Esophagus muscularis mucosa (tissue), 4 donors: ENCODE data around the gene PMVK. TPM values are rescaled to one million over a fixed set of nuclear protein-coding genes. Genes with fewer than 3 reads are reported as not detected.

ENCODE experiments used
- DNase-seq: peaks from one replicate; pipeline ENCODE4 v3.0.0-alpha.2; 2017; ENCODE audit errors: extremely low spot score
- H3K27ac ChIP-seq, 4 donors: fragments of 200-600 bp; sonication (generic); replicated peaks in 1 of 4; 1 replicate in 3 of 4; 2 replicates in 1 of 4; pipeline ENCODE4 v1.5.1; 2016 to 2019; ENCODE audit warnings: mild to moderate bottlenecking in 1 of 4
- H3K27me3 ChIP-seq, 4 donors: fragments of 200-600 bp; sonication (generic); one replicate each; pipeline versions ENCODE4 v1.5.1 to v1.6.0; 2016 to 2019
- H3K36me3 ChIP-seq, 4 donors: fragments of 200-600 bp; sonication (generic); one replicate each; pipeline ENCODE4 v1.5.1; 2016 to 2019
- H3K4me1 ChIP-seq, 4 donors: fragments of 200-600 bp; sonication (generic); one replicate each; pipeline ENCODE4 v1.5.1; 2016 to 2019
- H3K4me3 ChIP-seq, 4 donors: fragments of 200-600 bp; sonication (generic); 1 replicate in 2 of 4; 2 replicates in 2 of 4; pipeline ENCODE4 v1.5.1; 2016 to 2019; ENCODE audit warnings: mild to moderate bottlenecking in 4 of 4, moderate library complexity in 1 of 4
- H3K9me3 ChIP-seq, 4 donors: fragments of 200-600 bp; sonication (generic); 1 replicate in 3 of 4; 2 replicates in 1 of 4; pipeline ENCODE4 v1.5.1; 2016 to 2019
- CTCF ChIP-seq, 3 experiments: fragments of 200-600 bp in 2 of 3; fragments of 450-650 bp in 1 of 3; sonication (generic) in 2 of 3; IDR thresholded peaks; one replicate each; pipeline ENCODE4 v1.5.1; 2017 to 2019; ENCODE audit warnings: antibody characterized with exemption in 3 of 3, mild to moderate bottlenecking in 2 of 3, moderate library complexity in 1 of 3
- EP300 ChIP-seq: sonication (generic); formaldehyde crosslinking; IDR thresholded peaks from one replicate; pipeline ENCODE4 v1.6.1; 2017; ENCODE audit warnings: antibody characterized with exemption
- POLR2A ChIP-seq: fragments of 450-650 bp; IDR thresholded peaks from one replicate; pipeline ENCODE4 v1.6.1; 2017; ENCODE audit warnings: antibody characterized with exemption, moderate library complexity, mild to moderate bottlenecking, low read depth
- POLR2AphosphoS5 ChIP-seq, 2 donors: sonication (generic); formaldehyde crosslinking; IDR thresholded peaks; one replicate each; pipeline ENCODE4 v1.6.1; 2017; ENCODE audit warnings: antibody characterized with exemption in 2 of 2
- WGBS: methylation state at CpG from one replicate; pipeline ENCODE4 v1.1.5; 2018; 5-methylcytosine and 5-hydroxymethylcytosine counted together
- intact Hi-C: fragments of 100-400 bp; cut with DNase I; formaldehyde crosslinking; loops from one replicate; pipeline ENCODE4 v1.15.1; 2023
- total RNA-seq, 4 donors: library from RNA; depleted of rRNA; stranded (reverse); fragments of >200 nt; gene quantifications; one replicate each; pipeline versions ENCODE4 v1.1.0 to v1.2.1, GENCODE V29; 2016

The PMVK gene
- total RNA-seq, 4 donors from 2014 or later, result 15.9 to 26.2 (median 20.0) TPM

GRCh38 chr1:154959426-154959780, 22.9 kb upstream of the PMVK start:
- no peaks in the 10 kb centered on the region for H3K9me3 ChIP-seq
- WGBS, result 96% methylated on average over 7 of the region's 7 CpGs
- no peak overlapping the region for H3K4me3 ChIP-seq
- H3K36me3 ChIP-seq, result peaks cover 16 to 38% (median 35%) of the 10 kb centered on the region in 4 donors
- intact Hi-C loops, result no loop called here
- peaks cover 47 to 78% (median 69%) of the 10 kb centered on the region in 4 donors for H3K4me1 ChIP-seq
- H3K27me3 ChIP-seq, result no peaks in the 10 kb centered on the region
- H3K27ac ChIP-seq, result peak overlapping the region in 1 of 4 donors; percentile 36
- no peak for DNase-seq
- TF ChIP-seq EP300, result no peak
- TF ChIP-seq POLR2AphosphoS5 (IDR thresholded peaks at IDR 0.05), result no peak
- TF ChIP-seq POLR2A, result no peak
- TF ChIP-seq CTCF (IDR thresholded peaks at IDR 0.05), result no peak

- 74% methylated on average over 9 of the region's 16 CpGs for WGBS
Observed at GRCh38 chr1:154958681-154959425, 22.3 kb upstream of the PMVK start.

GRCh38 chr1:154958036-154958435, 21.5 kb upstream of the PMVK start:
- no peaks in the 10 kb centered on the region for H3K27me3 ChIP-seq
- H3K36me3 ChIP-seq, result peaks cover 3 to 25% (median 22%) of the 10 kb centered on the region in 4 donors
- peaks cover 57 to 84% (median 76%) of the 10 kb centered on the region in 4 donors for H3K4me1 ChIP-seq
- H3K27ac ChIP-seq, result peak overlapping the region in 3 of 4 donors; percentile 86
- TF ChIP-seq EP300 (no peak), POLR2AphosphoS5 (IDR thresholded peaks at IDR 0.05) (no peak), POLR2A (no peak), CTCF (IDR thresholded peaks at IDR 0.05) (no peak)
- intact Hi-C loops, result no loop called here
- DNase-seq, result no peak
- no peak overlapping the region for H3K4me3 ChIP-seq
- H3K9me3 ChIP-seq, result no peaks in the 10 kb centered on the region
- 86% methylated on average over 2 of the region's 2 CpGs for WGBS

More at GRCh38 chr1:154958681-154959425, 22.3 kb upstream of the PMVK start:
- Histone ChIP-seq H3K36me3 (peaks cover 11 to 33% (median 30%) of the 10 kb centered on the region in 4 donors), H3K9me3 (no peaks in the 10 kb centered on the region), H3K27me3 (no peaks in the 10 kb centered on the region), H3K4me3 (no peak overlapping the region), H3K4me1 (peaks cover 52 to 83% (median 74%) of the 10 kb centered on the region in 4 donors), H3K27ac (peak overlapping the region in 2 of 4 donors; percentile 36 to 86)
- intact Hi-C loops, result no loop called here
- TF ChIP-seq POLR2A (no peak), CTCF (IDR thresholded peaks at IDR 0.05) (no peak), EP300 (no peak), POLR2AphosphoS5 (IDR thresholded peaks at IDR 0.05) (no peak)
- DNase-seq, result no peak

- Histone ChIP-seq H3K27ac (peak overlapping the region; percentile 86 to 89 (median 86)), H3K27me3 (no peaks in the 10 kb centered on the region), H3K36me3 (peaks cover 0 to 21% (median 18%) of the 10 kb centered on the region in 4 donors), H3K4me3 (peak overlapping the region in 1 of 4 donors; percentile 51), H3K9me3 (no peaks in the 10 kb centered on the region), H3K4me1 (peaks cover 56 to 84% (median 76%) of the 10 kb centered on the region in 4 donors)
- intact Hi-C loops, result no loop called here
- DNase-seq, result no peak
- TF ChIP-seq EP300, result no peak
- TF ChIP-seq CTCF (IDR thresholded peaks at IDR 0.05), result no peak
- no peak for TF ChIP-seq POLR2AphosphoS5 (IDR thresholded peaks at IDR 0.05)
- no peak for TF ChIP-seq POLR2A
- 49% methylated on average over 9 of the region's 9 CpGs for WGBS
Observed at GRCh38 chr1:154957091-154957657, 20.7 kb upstream of the PMVK start.
